HUES6 (cell line): ENCODE measurements around the gene PDGFD.

ENCODE experiments used
- H3K27ac ChIP-seq: 2 replicates; pipeline ENCODE4 v1.7.0; 2013; ENCODE audit warnings: low read depth, mild to moderate bottlenecking, low read length, inconsistent platforms
- H3K27me3 ChIP-seq: 2 replicates; pipeline ENCODE4 v1.6.1; 2013; ENCODE audit warnings: low read length; ENCODE audit not compliant: control insufficient read depth, insufficient read depth
- H3K36me3 ChIP-seq: 2 replicates; pipeline ENCODE4 v1.6.1; 2013; ENCODE audit warnings: low read length; ENCODE audit not compliant: control insufficient read depth, insufficient read depth
- H3K4me1 ChIP-seq: 2 replicates; pipeline ENCODE4 v1.6.1; 2013; ENCODE audit warnings: low read length; ENCODE audit not compliant: control insufficient read depth, insufficient read depth
- H3K4me3 ChIP-seq: 2 replicates; pipeline ENCODE4 v1.5.1; 2013; ENCODE audit warnings: low read depth, low read length
- H3K9ac ChIP-seq: one replicate; pipeline ENCODE4 v1.6.1; 2013; ENCODE audit warnings: mild to moderate bottlenecking, low read length
- H3K9me3 ChIP-seq: 2 replicates; pipeline ENCODE4 v1.6.1; 2013; ENCODE audit warnings: low read depth, low read length; ENCODE audit not compliant: control insufficient read depth, insufficient read depth

PDGFD gene

GRCh38 chr11:103978616-103979595, 185.0 kb downstream of the PDGFD start:
- Histone ChIP-seq H3K4me3 (no peak overlapping the region), H3K9ac (no peak overlapping the region)

DNA sequence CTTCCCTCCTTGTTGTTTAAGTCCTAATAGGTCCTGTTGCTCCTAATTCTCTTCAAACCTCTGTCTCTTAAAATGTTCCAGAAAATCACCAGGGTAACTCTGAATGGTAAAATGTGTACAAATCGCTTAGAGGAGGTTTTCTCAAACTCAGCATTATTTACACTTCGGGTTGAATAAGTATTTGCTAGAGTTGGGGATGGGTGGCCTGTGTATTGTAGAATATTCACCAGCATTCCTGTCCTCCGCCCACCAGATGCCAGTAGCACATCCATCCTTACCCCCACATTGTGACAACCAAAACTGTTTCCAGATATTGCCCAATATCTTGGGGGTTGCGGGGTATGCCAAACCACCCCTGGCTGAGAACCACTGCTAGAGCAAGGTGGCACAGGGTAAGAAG, 191.9 kb downstream of the PDGFD start:
- H3K4me3 ChIP-seq: no peak overlapping the region
- H3K4me1 ChIP-seq: no peaks in the 10 kb centered on the region
- no peaks in the 10 kb centered on the region for H3K9me3 ChIP-seq
- no peak overlapping the region for H3K27ac ChIP-seq
- H3K27me3 ChIP-seq: no peaks in the 10 kb centered on the region
- no peaks in the 10 kb centered on the region for H3K36me3 ChIP-seq
- no peak overlapping the region for H3K9ac ChIP-seq

More at GRCh38 chr11:103978616-103979595, 185.0 kb downstream of the PDGFD start:
- no peak overlapping the region for H3K27ac ChIP-seq
- no peaks in the 10 kb centered on the region for H3K27me3 ChIP-seq
- H3K9me3 ChIP-seq: no peaks in the 10 kb centered on the region
- H3K4me1 ChIP-seq: no peaks in the 10 kb centered on the region
- H3K36me3 ChIP-seq: no peaks in the 10 kb centered on the region

DNA sequence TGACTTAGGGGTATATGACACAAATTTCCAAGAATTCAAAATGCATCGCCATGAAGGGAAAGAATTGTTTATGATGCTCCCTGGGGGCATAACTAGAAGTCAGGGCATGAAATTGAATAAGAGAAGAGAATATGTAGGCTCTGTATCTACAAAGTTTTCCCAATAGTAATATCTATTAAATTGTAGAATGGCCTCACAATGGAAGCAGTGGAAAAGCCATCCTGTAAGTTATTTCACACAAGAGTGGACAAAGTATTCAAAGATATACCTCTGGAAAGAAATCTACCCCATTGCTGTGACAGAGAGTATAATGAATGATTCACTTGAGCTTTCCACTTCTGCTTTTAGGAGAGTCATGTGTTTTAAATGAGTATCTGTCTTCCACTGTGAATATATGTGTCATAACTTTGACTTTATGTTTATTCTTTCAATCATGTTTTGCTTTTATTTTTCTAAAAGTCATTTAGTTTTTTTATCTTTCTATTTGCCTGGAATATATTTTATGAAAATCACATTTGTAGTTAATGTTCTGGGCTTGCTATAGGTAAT, 193.2 kb downstream of the PDGFD start:
- Histone ChIP-seq H3K36me3 (no peaks in the 10 kb centered on the region), H3K4me1 (no peaks in the 10 kb centered on the region), H3K9me3 (no peaks in the 10 kb centered on the region), H3K9ac (no peak overlapping the region), H3K4me3 (no peak overlapping the region), H3K27ac (no peak overlapping the region), H3K27me3 (no peaks in the 10 kb centered on the region)

DNA sequence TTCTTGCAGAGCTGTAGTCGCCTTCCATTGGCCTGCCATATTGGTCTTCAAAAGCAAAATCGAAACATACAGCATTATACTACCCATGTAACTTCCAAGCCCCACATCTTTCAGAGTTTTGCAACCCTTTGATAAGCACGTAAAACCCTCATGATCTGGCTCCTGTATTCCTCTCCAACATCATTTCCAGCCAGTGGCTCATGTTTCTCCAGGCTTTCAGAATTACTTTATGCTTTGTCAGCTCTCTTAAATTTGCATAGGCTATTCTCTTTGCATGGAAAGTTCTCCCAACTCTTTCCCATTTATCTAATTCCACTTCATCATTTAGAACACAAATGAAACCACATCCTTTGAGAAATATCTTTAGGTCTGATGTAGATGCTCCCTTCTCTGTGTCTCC, 195.3 kb downstream of the PDGFD start:
- Histone ChIP-seq H3K9ac (no peak overlapping the region), H3K36me3 (no peaks in the 10 kb centered on the region), H3K4me3 (no peak overlapping the region), H3K4me1 (no peaks in the 10 kb centered on the region), H3K27ac (no peak overlapping the region), H3K27me3 (no peaks in the 10 kb centered on the region), H3K9me3 (no peaks in the 10 kb centered on the region)

- Histone ChIP-seq H3K36me3 (no peaks in the 10 kb centered on the region), H3K27ac (no peak overlapping the region)
Measured at GRCh38 chr11:103967985-103968384, 196.0 kb downstream of the PDGFD start.

GRCh38 chr11:103964390-103964789, 199.6 kb downstream of the PDGFD start:
- Histone ChIP-seq H3K27me3 (no peaks in the 10 kb centered on the region), H3K4me3 (no peak overlapping the region), H3K4me1 (no peaks in the 10 kb centered on the region), H3K9ac (no peak overlapping the region), H3K27ac (no peak overlapping the region), H3K36me3 (no peaks in the 10 kb centered on the region), H3K9me3 (no peaks in the 10 kb centered on the region)

More at GRCh38 chr11:103967985-103968384, 196.0 kb downstream of the PDGFD start:
- Histone ChIP-seq H3K4me3 (no peak overlapping the region), H3K4me1 (no peaks in the 10 kb centered on the region), H3K27me3 (no peaks in the 10 kb centered on the region), H3K9me3 (no peaks in the 10 kb centered on the region), H3K9ac (no peak overlapping the region)

GRCh38 chr11:103963648-103964047, 200.3 kb downstream of the PDGFD start:
- Histone ChIP-seq H3K9me3 (no peaks in the 10 kb centered on the region), H3K27me3 (no peaks in the 10 kb centered on the region), H3K36me3 (no peaks in the 10 kb centered on the region), H3K27ac (no peak overlapping the region), H3K9ac (no peak overlapping the region), H3K4me1 (no peaks in the 10 kb centered on the region), H3K4me3 (no peak overlapping the region)

DNA sequence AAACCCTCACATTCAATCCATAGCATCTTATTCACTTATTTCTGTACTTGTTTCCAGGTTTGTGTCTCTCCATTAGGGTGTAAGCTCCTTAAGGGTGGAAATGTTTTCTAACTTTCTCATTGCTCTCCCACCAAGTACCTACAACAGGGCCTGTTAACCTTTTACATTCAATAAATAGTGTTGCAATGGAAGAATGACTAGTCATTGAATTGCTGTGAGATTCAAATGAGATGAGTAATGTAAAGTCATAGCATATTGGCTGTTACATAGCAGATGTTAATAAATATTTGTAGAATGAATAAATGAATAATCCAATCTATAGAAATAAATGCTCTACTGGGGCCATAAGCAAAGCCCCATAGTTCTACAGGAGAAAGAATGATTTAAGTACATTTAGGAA, 202.9 kb downstream of the PDGFD start:
- no peak overlapping the region for H3K27ac ChIP-seq
- H3K36me3 ChIP-seq: no peaks in the 10 kb centered on the region

DNA sequence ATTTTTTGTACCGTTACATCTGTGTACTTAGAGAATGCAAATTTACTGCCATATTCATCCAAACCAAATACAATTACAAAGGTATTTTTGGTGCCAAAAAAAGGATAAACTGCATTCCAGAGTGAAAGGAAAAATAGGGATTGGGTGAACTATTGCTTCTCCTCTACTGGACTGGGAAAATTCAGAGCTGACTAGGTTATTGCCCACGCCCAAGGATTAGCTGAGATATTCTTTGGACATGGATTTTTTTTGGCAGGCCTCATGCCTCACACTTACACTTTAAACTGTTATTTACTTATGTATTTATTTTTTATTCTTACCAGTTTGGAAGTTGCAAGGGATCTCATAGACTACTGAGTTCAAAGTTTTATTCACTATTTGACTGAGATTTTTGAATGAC, 203.8 kb downstream of the PDGFD start:
- Histone ChIP-seq H3K9ac (no peak overlapping the region), H3K9me3 (no peaks in the 10 kb centered on the region), H3K4me3 (no peak overlapping the region), H3K4me1 (no peaks in the 10 kb centered on the region), H3K27ac (no peak overlapping the region), H3K27me3 (no peaks in the 10 kb centered on the region), H3K36me3 (no peaks in the 10 kb centered on the region)

More for the DNA sequence above, 202.9 kb downstream of the PDGFD start:
- Histone ChIP-seq H3K4me3 (no peak overlapping the region), H3K9me3 (no peaks in the 10 kb centered on the region), H3K9ac (no peak overlapping the region), H3K4me1 (no peaks in the 10 kb centered on the region), H3K27me3 (no peaks in the 10 kb centered on the region)

DNA sequence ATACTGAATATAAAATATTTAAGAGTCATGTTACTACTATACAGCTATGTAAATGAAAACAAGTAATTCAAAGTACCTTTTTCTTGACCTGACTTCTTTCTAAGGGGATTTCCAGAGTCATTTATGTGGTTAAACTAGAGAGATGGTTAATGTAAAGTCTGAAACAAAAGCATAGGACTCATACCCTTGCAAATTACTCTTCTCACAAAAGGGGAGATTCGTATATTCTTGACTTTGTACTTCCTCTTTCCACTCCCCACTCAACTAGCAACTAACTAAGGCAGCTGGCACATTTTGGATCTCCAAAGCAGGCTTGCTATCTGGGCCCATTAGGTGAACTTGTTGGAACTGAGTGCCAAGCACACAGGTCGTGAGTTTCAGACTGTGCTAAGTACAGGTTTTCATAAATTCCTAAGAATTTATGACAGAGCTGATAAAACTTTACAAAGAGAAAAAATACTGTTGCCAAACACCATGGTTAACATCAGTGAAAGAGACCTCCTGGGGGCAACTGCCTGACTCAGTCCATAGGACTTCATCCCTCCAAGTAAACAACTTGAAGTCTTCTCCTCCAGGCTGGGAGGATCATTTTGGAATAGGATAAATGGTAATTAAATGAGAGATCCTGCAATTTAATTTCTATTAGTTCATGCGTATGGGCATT, 204.5 kb downstream of the PDGFD start:
- Histone ChIP-seq H3K9ac (no peak overlapping the region), H3K4me3 (no peak overlapping the region), H3K27me3 (no peaks in the 10 kb centered on the region), H3K36me3 (no peaks in the 10 kb centered on the region), H3K27ac (no peak overlapping the region), H3K9me3 (no peaks in the 10 kb centered on the region), H3K4me1 (no peaks in the 10 kb centered on the region)
